ENCODE data around the gene DMRT2. TPM values are rescaled to one million over a fixed set of nuclear protein-coding genes. Genes with fewer than 3 reads are reported as not detected.

Gene DMRT2
- total and polyA plus RNA-seq, 11 donors = 0.11 to 0.72 (median 0.32) TPM; not detected in 5

DNA sequence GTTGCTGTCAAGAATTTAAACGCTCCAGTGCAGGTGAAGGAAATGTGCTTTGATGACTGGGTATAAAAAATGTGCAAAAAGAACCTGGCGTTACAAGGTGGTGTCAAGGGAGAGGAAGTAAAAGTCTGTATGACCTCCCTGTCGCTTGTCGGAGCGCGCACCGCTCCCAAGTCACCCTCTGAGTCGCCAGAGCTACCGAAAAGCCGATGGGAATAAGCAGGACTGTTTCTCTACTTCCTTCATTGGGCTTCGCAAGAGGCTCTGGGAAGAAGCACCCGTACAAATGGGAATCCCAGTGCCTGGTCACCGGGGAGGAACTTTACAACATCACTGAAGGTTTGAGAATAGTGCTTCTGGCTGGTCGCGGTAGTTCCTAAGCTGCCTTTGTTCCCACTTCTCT lies 1.3 kb upstream of the DMRT2 start:
- Histone ChIP-seq H3K27me3 (peaks cover 60 to 100% (median 97%) of the 10 kb centered on the region in 9 donors), H3K36me3 (no peaks in the 10 kb centered on the region), H3K27ac (no peak overlapping the region), H3K4me3 (peak overlapping the region in 2 of 12 donors; percentile 55 to 60), H3K9me3 (no peaks in the 10 kb centered on the region), H3K4me1 (peaks cover 0 to 67% (median 18%) of the 10 kb centered on the region in 12 donors)
- intact Hi-C loops (cut with DNase I) = no loop called here
- no peak for ATAC-seq
- DNase-seq = no peak
- no peak for TF ChIP-seq POLR2A (IDR thresholded peaks at IDR 0.05)
- TF ChIP-seq, protein P1, sequence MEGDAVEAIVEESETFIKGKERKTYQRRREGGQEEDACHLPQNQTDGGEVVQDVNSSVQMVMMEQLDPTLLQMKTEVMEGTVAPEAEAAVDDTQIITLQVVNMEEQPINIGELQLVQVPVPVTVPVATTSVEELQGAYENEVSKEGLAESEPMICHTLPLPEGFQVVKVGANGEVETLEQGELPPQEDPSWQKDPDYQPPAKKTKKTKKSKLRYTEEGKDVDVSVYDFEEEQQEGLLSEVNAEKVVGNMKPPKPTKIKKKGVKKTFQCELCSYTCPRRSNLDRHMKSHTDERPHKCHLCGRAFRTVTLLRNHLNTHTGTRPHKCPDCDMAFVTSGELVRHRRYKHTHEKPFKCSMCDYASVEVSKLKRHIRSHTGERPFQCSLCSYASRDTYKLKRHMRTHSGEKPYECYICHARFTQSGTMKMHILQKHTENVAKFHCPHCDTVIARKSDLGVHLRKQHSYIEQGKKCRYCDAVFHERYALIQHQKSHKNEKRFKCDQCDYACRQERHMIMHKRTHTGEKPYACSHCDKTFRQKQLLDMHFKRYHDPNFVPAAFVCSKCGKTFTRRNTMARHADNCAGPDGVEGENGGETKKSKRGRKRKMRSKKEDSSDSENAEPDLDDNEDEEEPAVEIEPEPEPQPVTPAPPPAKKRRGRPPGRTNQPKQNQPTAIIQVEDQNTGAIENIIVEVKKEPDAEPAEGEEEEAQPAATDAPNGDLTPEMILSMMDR (IDR thresholded peaks at IDR 0.05) = no peak
- 10 to 24% (median 13%) methylated on average over 15 of the region's 15 CpGs for WGBS, 4 donors

DNA sequence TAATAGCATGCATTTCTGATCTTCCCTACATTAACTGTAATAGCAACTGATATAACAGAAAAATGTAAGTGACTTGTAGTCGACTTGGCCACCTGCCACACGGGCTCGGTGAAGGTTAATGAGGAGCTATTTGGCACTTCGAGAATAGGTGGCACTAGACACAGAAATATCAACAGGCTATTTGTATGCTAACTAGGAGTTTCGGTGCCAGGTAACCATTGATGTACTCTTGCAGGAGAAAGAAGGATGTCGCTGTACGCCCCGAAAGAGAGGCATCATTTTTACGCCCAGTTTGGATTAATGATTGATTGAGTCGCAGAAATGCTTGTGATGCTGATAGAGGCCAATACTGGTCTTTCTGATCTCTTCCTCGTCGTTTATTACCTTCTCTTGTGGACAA lies 516 bp upstream of the DMRT2 start:
- ATAC-seq (no peak), DNase-seq (no peak)
- no peaks in the 10 kb centered on the region for H3K36me3 ChIP-seq
- 4 to 9% (median 7%) methylated on average over 12 of the region's 12 CpGs for WGBS, 4 donors
- intact Hi-C loops (cut with DNase I) = no loop called here
- TF ChIP-seq, protein P1 (IDR thresholded peaks at IDR 0.05) = no peak
- no peak for TF ChIP-seq POLR2A (IDR thresholded peaks at IDR 0.05)
- H3K27ac ChIP-seq = no peak overlapping the region
- H3K4me1 ChIP-seq = peaks cover 0 to 66% (median 18%) of the 10 kb centered on the region in 12 donors
- peak overlapping the region in 6 of 12 donors; percentile 11 to 42 (median 31) for H3K4me3 ChIP-seq
- H3K27me3 ChIP-seq = peaks cover 59 to 100% (median 97%) of the 10 kb centered on the region in 9 donors
- H3K9me3 ChIP-seq = no peaks in the 10 kb centered on the region

DNA sequence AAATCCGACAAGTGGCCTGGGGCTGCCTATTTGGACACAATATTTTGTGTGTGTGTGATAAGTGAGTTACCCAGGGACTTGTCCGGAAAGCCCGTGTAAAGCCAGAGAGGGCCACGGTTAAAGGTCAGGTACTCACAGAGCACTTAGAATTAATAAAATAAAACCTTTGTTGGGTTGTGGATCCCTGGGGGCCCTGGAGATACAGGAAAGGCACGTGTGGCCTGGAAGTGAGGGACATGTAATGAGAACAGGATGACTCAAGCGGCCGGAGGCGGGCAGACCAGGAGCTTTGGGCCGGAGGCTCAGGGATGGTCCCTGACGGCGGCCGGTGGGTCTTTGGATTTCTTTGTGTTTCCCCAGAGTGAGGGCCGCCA lies 1.0 kb downstream of the DMRT2 start:
- 18 to 29% (median 28%) methylated on average over 12 to 13 of the region's 13 CpGs for WGBS, 4 donors
- no peak for ATAC-seq
- peaks cover 0 to 53% (median 18%) of the 10 kb centered on the region in 12 donors for H3K4me1 ChIP-seq
- peaks cover 55 to 100% (median 97%) of the 10 kb centered on the region in 9 donors for H3K27me3 ChIP-seq
- no peaks in the 10 kb centered on the region for H3K9me3 ChIP-seq
- no peak for TF ChIP-seq POLR2A (IDR thresholded peaks at IDR 0.05)
- TF ChIP-seq, protein P1 (IDR thresholded peaks at IDR 0.05) = no peak
- H3K36me3 ChIP-seq = no peaks in the 10 kb centered on the region
- no peak overlapping the region for H3K27ac ChIP-seq
- intact Hi-C loops (cut with DNase I) = no loop called here
- DNase-seq = no peak
- H3K4me3 ChIP-seq = peak overlapping the region in 10 of 12 donors; percentile 14 to 52 (median 38)

DNA sequence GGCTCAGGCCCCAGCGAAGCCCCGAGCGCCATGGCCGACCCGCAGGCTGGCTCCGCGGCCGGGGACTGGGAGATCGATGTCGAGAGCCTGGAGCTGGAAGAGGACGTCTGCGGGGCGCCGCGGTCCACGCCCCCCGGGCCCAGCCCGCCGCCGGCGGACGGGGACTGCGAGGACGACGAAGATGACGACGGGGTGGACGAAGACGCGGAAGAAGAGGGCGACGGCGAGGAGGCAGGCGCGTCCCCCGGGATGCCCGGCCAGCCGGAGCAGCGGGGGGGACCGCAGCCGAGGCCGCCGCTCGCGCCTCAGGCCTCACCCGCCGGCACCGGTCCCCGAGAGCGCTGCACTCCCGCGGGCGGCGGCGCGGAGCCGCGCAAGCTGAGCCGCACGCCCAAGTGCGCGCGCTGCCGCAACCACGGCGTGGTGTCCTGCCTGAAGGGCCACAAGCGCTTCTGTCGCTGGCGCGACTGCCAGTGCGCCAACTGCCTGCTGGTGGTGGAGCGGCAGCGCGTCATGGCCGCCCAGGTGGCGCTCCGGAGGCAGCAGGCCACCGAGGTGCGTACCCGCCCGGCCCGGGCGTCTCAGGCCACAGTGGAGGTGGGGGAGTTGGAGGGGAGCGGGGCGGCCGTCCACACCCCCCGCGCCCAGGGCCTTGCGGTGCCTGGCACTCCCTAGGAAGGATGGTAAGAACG lies 1.6 kb downstream of the DMRT2 start:
- DNase-seq (peak in 2 of 5 donors; percentile 41 to 45), ATAC-seq (peak in 3 of 4 donors; percentile 31 to 40 (median 32))
- H3K4me3 ChIP-seq = peak overlapping the region in 11 of 12 donors; percentile 14 to 52 (median 35)
- H3K4me1 ChIP-seq = peaks cover 0 to 53% (median 18%) of the 10 kb centered on the region in 12 donors
- H3K36me3 ChIP-seq = no peaks in the 10 kb centered on the region
- no peaks in the 10 kb centered on the region for H3K9me3 ChIP-seq
- WGBS, 4 donors = 1 to 2% (median 1%) methylated on average over 66 to 90 of the region's 90 CpGs
- H3K27me3 ChIP-seq = peaks cover 50 to 100% (median 97%) of the 10 kb centered on the region in 9 donors
- intact Hi-C loops (cut with DNase I) = no loop called here
- no peak for TF ChIP-seq POLR2A (IDR thresholded peaks at IDR 0.05)
- TF ChIP-seq, protein P1 (IDR thresholded peaks at IDR 0.05) = peak in 4 of 12 donors; percentile 5 to 44 (median 21)
- H3K27ac ChIP-seq = no peak overlapping the region

Measured in heart left ventricle (tissue), 16 donors.